Activated naive CD8-positive, alpha-beta T cell treated with anti-CD3 and anti-CD28 coated beads, Interleukin-2, amount 10 ng/mL, durations not matched to agents 7 days and 5 days (primary cell): ENCODE measurements around the gene GRIN2B. TPM values are rescaled to one million over a fixed set of nuclear protein-coding genes. Genes with fewer than 3 reads are reported as not detected.
A peak's percentile ranks its signal among the peaks of the same experiment; 100 is the strongest.

Source experiments
- ATAC-seq: fragments of 150-1000 bp; cut with Tn5 transposase; one replicate; pipeline ENCODE4 v1.10.0; 2021; ENCODE audit warnings: low read depth, moderate library complexity
- POLR2A ChIA-PET: fragments of 350-600 bp; sonication (Branson Sonifier 250); formaldehyde crosslinking; loops from one replicate; lab custom pipeline; 2021; ENCODE audit warnings: antibody characterized with exemption; lab: Charles Lee
- DNase-seq: peaks from one replicate; pipeline ENCODE4 v3.0.0; 2021
- H3K27ac Mint-ChIP-seq: one replicate; pipeline ENCODE4 v1.8.0; 2022; ENCODE audit warnings: mild to moderate bottlenecking, mixed read lengths
- H3K27me3 Mint-ChIP-seq: one replicate; pipeline ENCODE4 v1.8.0; 2022; ENCODE audit warnings: mild to moderate bottlenecking, moderate library complexity, mixed read lengths
- H3K36me3 Mint-ChIP-seq: one replicate; pipeline ENCODE4 v1.8.0; 2021; ENCODE audit warnings: mild to moderate bottlenecking, mixed read lengths
- H3K4me1 Mint-ChIP-seq: one replicate; pipeline ENCODE4 v1.8.0; 2021; ENCODE audit warnings: mixed read lengths
- H3K4me3 Mint-ChIP-seq: one replicate; pipeline ENCODE4 v1.8.0; 2022; ENCODE audit warnings: mild to moderate bottlenecking, moderate library complexity, mixed read lengths
- H3K9me3 Mint-ChIP-seq: one replicate; pipeline ENCODE4 v1.8.0; 2021; ENCODE audit warnings: mixed read lengths
- total RNA-seq, 2 experiments: library from RNA; stranded (reverse); gene quantifications; one replicate each; pipeline ENCODE4 v1.2.3, GENCODE V29; 2021

The GRIN2B gene
- total RNA-seq = not detected

- DNase-seq (no peak), ATAC-seq (no peak)
- Mint-ChIP-seq H3K27me3 (peaks cover 61% of the 10 kb centered on the region), H3K27ac (no peak within 1 kb of the TSS), H3K4me1 (no peaks in the 10 kb centered on the region), H3K9me3 (no peaks in the 10 kb centered on the region), H3K4me3 (peak within 1 kb of the TSS; percentile 40), H3K36me3 (no peaks in the 10 kb centered on the region)
- POLR2A ChIA-PET = no interaction called here
Observed at GRCh38 chr12:13981296-13981962, at the start of gene GRIN2B. Gene GRIN2B (minus strand): TSS chr12:13981602. CDS start chr12:13866208, 115,394 bp downstream.

GRCh38 chr12:14026537-14026936 is 45.1 kb upstream of the GRIN2B start:
- Mint-ChIP-seq H3K4me3 (no peak overlapping the region), H3K27me3 (peaks cover 2% of the 10 kb centered on the region), H3K9me3 (no peaks in the 10 kb centered on the region), H3K27ac (no peak overlapping the region), H3K4me1 (no peaks in the 10 kb centered on the region), H3K36me3 (no peaks in the 10 kb centered on the region)
- DNase-seq (no peak), ATAC-seq (no peak)
- POLR2A ChIA-PET = no interaction called here

GRCh38 chr12:14024591-14024990 is 43.2 kb upstream of the GRIN2B start:
- Mint-ChIP-seq H3K4me1 (no peaks in the 10 kb centered on the region), H3K27ac (no peak overlapping the region), H3K9me3 (no peaks in the 10 kb centered on the region), H3K4me3 (no peak overlapping the region), H3K36me3 (no peaks in the 10 kb centered on the region), H3K27me3 (peaks cover 2% of the 10 kb centered on the region)
- ATAC-seq (no peak), DNase-seq (no peak)
- POLR2A ChIA-PET = no interaction called here

- ATAC-seq (no peak), DNase-seq (no peak)
- Mint-ChIP-seq H3K27me3 (no peaks in the 10 kb centered on the region), H3K9me3 (no peaks in the 10 kb centered on the region), H3K27ac (no peak overlapping the region), H3K4me3 (no peak overlapping the region), H3K4me1 (no peaks in the 10 kb centered on the region), H3K36me3 (no peaks in the 10 kb centered on the region)
- POLR2A ChIA-PET = no interaction called here
Observed at GRCh38 chr12:14018080-14018479, 36.7 kb upstream of the GRIN2B start.

- POLR2A ChIA-PET = no interaction called here
- DNase-seq (no peak), ATAC-seq (no peak)
- Mint-ChIP-seq H3K4me3 (no peak overlapping the region), H3K27me3 (no peaks in the 10 kb centered on the region), H3K4me1 (no peaks in the 10 kb centered on the region), H3K36me3 (no peaks in the 10 kb centered on the region), H3K9me3 (no peaks in the 10 kb centered on the region), H3K27ac (no peak overlapping the region)
Observed at GRCh38 chr12:14010989-14011388, 29.6 kb upstream of the GRIN2B start.

GRCh38 chr12:14007639-14008038 is 26.2 kb upstream of the GRIN2B start:
- ATAC-seq (no peak), DNase-seq (no peak)
- POLR2A ChIA-PET = no interaction called here
- H3K36me3 Mint-ChIP-seq = no peaks in the 10 kb centered on the region
- no peaks in the 10 kb centered on the region for H3K9me3 Mint-ChIP-seq
- no peaks in the 10 kb centered on the region for H3K4me1 Mint-ChIP-seq
- no peak overlapping the region for H3K4me3 Mint-ChIP-seq
- no peak overlapping the region for H3K27ac Mint-ChIP-seq
- H3K27me3 Mint-ChIP-seq = no peaks in the 10 kb centered on the region

GRCh38 chr12:13992585-13992984 is 11.2 kb upstream of the GRIN2B start:
- ATAC-seq (no peak), DNase-seq (no peak)
- Mint-ChIP-seq H3K27me3 (peaks cover 3% of the 10 kb centered on the region), H3K27ac (no peak overlapping the region), H3K4me1 (no peaks in the 10 kb centered on the region), H3K36me3 (no peaks in the 10 kb centered on the region), H3K9me3 (no peaks in the 10 kb centered on the region), H3K4me3 (no peak overlapping the region)
- POLR2A ChIA-PET = no interaction called here

GRCh38 chr12:13992106-13992505 is 10.7 kb upstream of the GRIN2B start:
- Mint-ChIP-seq H3K4me1 (no peaks in the 10 kb centered on the region), H3K27me3 (peaks cover 3% of the 10 kb centered on the region), H3K4me3 (no peak overlapping the region), H3K9me3 (no peaks in the 10 kb centered on the region), H3K27ac (no peak overlapping the region), H3K36me3 (no peaks in the 10 kb centered on the region)
- ATAC-seq (no peak), DNase-seq (no peak)
- POLR2A ChIA-PET = no interaction called here

GRCh38 chr12:13986031-13986430 is 4.6 kb upstream of the GRIN2B start:
- H3K36me3 Mint-ChIP-seq = no peaks in the 10 kb centered on the region
- H3K27ac Mint-ChIP-seq = no peak overlapping the region
- DNase-seq (no peak), ATAC-seq (no peak)
- peaks cover 32% of the 10 kb centered on the region for H3K27me3 Mint-ChIP-seq
- no peaks in the 10 kb centered on the region for H3K9me3 Mint-ChIP-seq
- H3K4me3 Mint-ChIP-seq = no peak overlapping the region
- POLR2A ChIA-PET = no interaction called here
- H3K4me1 Mint-ChIP-seq = no peaks in the 10 kb centered on the region

- ATAC-seq (no peak), DNase-seq (no peak)
- H3K27me3 Mint-ChIP-seq = peaks cover 60% of the 10 kb centered on the region
- no peaks in the 10 kb centered on the region for H3K4me1 Mint-ChIP-seq
- H3K4me3 Mint-ChIP-seq = no peak overlapping the region
- H3K36me3 Mint-ChIP-seq = no peaks in the 10 kb centered on the region
- H3K9me3 Mint-ChIP-seq = no peaks in the 10 kb centered on the region
- POLR2A ChIA-PET = no interaction called here
- H3K27ac Mint-ChIP-seq = no peak overlapping the region
Observed at GRCh38 chr12:13981990-13982389, 588 bp upstream of the GRIN2B start.

- POLR2A ChIA-PET = no interaction called here
- Mint-ChIP-seq H3K4me3 (peak overlapping the region; percentile 40), H3K4me1 (no peaks in the 10 kb centered on the region), H3K9me3 (no peaks in the 10 kb centered on the region), H3K27ac (no peak overlapping the region), H3K27me3 (peaks cover 61% of the 10 kb centered on the region), H3K36me3 (no peaks in the 10 kb centered on the region)
- ATAC-seq (no peak), DNase-seq (no peak)
Observed at GRCh38 chr12:13980538-13981295, 685 bp downstream of the GRIN2B start.

GRCh38 chr12:13979772-13980378 is 1.5 kb downstream of the GRIN2B start:
- ATAC-seq = no peak

GRCh38 chr12:13978876-13979275 is 2.5 kb downstream of the GRIN2B start:
- DNase-seq = no peak
- no peaks in the 10 kb centered on the region for H3K9me3 Mint-ChIP-seq
- peaks cover 57% of the 10 kb centered on the region for H3K27me3 Mint-ChIP-seq
- POLR2A ChIA-PET = no interaction called here
- ATAC-seq = no peak
- H3K4me1 Mint-ChIP-seq = no peaks in the 10 kb centered on the region
- H3K27ac Mint-ChIP-seq = no peak overlapping the region
- no peak overlapping the region for H3K4me3 Mint-ChIP-seq
- no peaks in the 10 kb centered on the region for H3K36me3 Mint-ChIP-seq

More at GRCh38 chr12:13979772-13980378, 1.5 kb downstream of the GRIN2B start:
- DNase-seq = no peak
- Mint-ChIP-seq H3K9me3 (no peaks in the 10 kb centered on the region), H3K4me1 (no peaks in the 10 kb centered on the region), H3K27ac (no peak overlapping the region), H3K27me3 (peaks cover 61% of the 10 kb centered on the region), H3K4me3 (peak overlapping the region; percentile 10), H3K36me3 (no peaks in the 10 kb centered on the region)
- POLR2A ChIA-PET = no interaction called here

GRCh38 chr12:13976880-13977279 is 4.5 kb downstream of the GRIN2B start:
- H3K4me3 Mint-ChIP-seq = no peak overlapping the region
- POLR2A ChIA-PET = no interaction called here
- no peak for ATAC-seq
- H3K36me3 Mint-ChIP-seq = no peaks in the 10 kb centered on the region
- DNase-seq = no peak
- no peaks in the 10 kb centered on the region for H3K4me1 Mint-ChIP-seq
- peaks cover 39% of the 10 kb centered on the region for H3K27me3 Mint-ChIP-seq
- H3K9me3 Mint-ChIP-seq = no peaks in the 10 kb centered on the region
- H3K27ac Mint-ChIP-seq = no peak overlapping the region
